ENCODE measurements around the gene NHLRC3.
"Not testable (repeated sequence)": the region's sequence is repeated elsewhere in the genome, so short reads cannot be mapped to it uniquely, and the experiment has no call there.

The NHLRC3 gene

DNA sequence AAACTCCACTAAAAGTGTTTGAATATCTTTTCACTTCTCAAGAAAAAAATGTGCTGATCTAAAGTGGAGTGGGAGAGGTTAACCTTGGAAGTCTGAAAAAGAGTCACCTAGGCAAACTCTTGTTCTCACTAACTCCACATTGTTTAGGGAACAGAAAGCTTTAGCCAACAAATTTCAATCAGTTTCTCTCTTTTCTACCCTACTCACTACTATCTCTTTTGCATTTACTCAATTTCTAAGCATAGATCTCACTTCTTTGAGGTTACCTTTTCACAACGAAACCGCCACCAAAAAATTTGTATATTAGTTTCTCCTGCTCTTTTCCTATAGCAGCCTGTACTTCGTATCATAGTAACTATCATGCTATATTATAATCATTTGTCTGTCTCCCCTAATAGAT, 6.3 kb downstream of the NHLRC3 start:
- no peak for DNase-seq (ENCODE audit: low read depth in 1 of 2, low spot score in 1 of 2)

DNA sequence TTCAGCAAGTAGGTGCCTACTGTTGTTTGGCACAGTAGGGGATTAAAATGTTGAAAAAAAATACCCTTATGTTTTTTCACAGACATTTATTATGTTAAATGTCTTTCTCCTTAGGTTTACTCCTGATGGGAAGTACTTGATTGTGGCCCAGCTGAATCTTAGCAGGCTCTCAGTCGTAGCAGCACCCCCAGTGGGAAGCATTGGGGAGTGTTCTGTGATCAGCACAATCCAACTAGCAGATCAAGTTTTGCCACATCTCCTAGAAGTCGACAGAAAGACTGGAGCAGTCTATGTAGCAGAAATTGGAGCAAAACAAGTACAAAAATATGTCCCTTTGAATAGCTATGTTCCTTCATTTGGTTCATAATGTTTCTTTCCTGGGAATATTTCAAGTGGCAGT, 9.3 kb downstream of the NHLRC3 start:
- DNase-seq (ENCODE audit: low read depth in 1 of 2, low spot score in 1 of 2) = no peak

DNA sequence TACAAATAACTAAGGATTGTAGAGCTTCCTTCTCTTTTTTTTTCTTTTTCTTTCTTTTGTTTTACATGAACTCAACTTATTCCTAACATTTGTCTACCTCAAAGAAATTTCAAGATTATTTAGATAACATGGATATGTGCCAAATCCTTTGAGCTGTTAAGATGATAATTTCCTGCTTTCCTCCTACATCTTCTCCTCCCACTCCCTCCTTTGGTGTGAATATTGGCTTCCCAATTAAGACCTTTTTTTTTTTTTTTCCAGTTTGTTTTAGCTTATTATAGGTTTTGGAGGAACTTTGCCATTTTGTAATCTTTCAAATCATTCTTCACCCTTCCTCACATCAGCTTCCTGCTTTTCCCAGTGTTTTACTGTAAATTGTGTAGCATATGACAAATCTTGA, 10.6 kb downstream of the NHLRC3 start:
- DNase-seq (ENCODE audit: low read depth in 1 of 2, low spot score in 1 of 2) = no peak

DNA sequence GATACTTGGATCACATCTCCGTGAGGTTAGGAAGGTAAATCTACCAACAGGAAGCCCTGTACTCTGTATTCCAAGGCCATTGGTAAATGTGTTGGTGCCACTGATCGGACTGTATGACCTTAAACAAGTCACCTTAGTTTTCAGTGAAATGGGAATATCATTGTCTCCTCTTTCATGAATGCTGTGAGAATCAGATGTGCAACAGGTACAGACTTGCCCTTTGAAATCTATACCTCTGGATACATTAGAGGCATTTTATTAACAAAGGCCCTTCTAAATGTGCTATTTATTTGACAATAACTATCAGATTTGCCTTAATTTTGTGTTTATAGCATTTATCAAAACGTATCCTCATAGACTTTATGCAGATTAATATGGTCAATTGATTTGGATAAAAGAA, 11.0 kb downstream of the NHLRC3 start:
- no peak for DNase-seq (ENCODE audit: low read depth in 1 of 2, low spot score in 1 of 2)

DNA sequence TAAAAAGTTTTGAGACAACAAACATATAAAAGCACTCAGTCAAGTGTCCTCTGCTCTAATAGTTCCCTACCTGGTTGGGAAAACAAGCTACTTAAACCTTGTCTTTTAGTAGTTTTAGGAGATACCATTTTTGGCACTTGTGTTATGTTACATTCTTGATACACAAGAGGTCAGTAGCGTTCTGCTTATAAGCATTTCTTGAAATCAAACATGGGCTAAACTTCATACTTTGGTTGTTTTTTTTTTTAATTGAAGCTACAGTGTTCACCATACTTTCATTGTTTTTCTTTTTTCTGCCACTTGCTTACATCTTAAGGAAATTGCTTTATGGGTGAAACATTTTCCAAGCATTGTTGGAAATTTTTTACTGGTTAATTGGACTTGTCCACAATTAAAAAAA, 12.9 kb downstream of the NHLRC3 start:
- DNase-seq (ENCODE audit: low read depth in 1 of 2, low spot score in 1 of 2) = no peak

DNA sequence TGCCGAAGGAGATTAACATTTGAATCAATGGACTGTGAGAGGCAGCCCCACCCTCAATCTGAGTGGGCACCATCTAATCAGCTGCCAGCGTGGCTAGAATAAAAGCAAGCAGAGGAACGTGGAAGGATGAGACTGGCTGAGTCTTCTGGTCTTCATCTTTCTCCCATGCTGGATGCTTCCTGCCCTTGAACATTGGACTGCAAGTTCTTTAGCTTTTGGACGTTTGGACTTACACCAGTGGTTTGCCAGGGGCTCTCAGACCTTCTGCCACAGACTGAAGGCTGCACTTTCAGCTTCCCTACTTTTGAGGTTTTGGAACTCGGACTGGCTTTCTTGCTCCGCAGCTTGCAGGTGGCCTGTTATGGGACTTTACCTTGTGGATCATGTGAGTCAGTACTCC, 14.7 kb downstream of the NHLRC3 start:
- DNase-seq (ENCODE audit: low read depth in 1 of 2, low spot score in 1 of 2) = no peak

DNA sequence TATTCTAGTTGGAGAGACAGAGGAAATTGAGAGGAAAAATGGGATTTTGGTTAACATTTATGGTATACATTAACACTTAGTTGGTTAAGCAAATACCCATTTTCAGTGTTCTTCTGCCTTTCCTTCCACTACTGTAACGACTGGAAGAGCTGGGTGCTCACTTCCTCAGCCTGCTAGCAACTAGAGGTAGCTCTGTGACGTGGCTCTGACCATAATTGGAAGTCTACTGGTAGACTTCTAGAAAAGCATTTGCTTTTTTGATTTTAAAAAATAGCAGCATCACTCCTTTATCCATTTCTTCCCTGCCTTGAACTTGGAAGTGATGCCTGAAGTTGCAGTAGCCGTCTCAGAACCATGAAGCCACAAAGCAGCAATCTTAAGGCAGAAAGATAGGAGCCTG, 15.9 kb downstream of the NHLRC3 start:
- DNase-seq (ENCODE audit: low read depth in 1 of 2, low spot score in 1 of 2) = no peak

DNA sequence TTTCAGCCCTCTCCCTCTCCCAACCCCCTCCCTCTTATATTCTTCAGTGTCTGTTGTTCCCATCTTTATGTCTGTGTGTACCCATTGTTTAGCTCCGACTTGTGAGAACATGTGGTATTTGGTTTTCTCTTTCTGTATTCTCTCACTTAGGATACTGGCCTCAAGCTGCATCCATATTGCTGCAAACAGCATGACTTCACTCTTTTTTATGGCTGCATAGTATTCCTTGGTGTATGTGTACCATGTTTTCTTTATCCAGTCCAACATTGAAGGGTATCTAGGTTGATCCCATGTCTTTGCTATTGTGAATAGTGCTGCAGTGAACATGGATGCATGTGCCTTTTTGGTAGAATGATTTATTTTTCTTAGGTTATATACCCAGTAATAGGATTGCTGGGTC, 17.8 kb downstream of the NHLRC3 start:
- DNase-seq (ENCODE audit: low read depth in 1 of 2, low spot score in 1 of 2) = no peak

DNA sequence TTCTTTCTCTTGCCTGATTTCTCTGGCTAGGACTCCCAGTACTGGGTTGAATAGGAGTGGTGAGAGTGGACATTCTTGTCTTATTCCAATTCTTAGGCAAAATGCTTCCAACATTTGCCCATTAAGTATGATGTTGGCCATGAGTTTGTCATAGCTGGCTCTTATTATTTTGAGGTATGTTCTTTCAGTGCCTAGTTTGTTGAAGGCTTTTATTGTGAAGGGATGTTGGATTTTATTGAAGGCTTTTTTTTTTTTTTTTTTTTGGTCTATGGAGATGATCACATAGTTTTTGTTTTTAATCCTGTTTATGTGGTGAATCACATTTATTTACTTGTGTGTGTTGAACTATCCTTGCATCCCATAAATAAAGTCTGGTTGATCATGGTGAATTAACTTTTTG, 19.8 kb downstream of the NHLRC3 start:
- DNase-seq (ENCODE audit: low read depth in 1 of 2, low spot score in 1 of 2) = no peak

DNA sequence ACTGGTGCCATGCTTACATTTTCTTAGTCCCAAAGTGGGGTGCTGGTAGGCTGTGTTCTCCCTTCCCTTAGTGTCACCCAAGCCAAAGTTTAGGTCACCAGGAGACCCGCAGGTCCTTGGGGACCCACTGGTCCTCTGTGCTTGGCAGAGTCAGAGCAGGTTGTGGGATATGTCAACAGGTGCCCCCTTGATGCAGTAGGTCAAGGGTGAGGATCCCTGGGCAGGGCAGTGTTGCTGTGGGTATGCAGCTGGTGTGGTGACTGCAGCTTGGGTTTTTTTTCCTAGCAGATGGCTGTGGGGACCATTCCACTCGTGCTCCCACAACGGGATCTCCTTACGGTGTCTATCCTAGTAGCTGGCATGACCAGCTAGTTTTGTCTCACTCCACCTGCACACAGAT, 23.7 kb downstream of the NHLRC3 start:
- DNase-seq (ENCODE audit: low read depth in 1 of 2, low spot score in 1 of 2) = no peak

DNA sequence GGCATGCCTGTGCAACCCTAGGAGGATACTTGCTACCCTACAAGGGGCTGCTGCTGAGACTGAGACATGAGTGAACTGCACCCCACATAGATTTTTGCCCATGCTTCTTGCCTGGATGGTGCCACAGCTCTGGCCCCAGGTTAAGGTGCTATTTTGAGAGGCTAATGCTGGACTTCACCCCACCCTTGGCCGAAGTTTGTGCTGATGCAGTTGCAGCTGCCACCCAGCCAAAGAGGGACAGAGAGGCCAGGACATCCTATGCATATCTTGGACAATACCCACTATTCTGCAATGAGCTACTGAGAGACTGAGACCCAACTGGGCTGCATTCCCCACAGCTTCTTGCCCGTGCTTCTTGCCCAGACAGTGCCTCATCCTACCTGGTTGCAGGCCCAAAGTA, 34.6 kb downstream of the NHLRC3 start:
- DNase-seq (ENCODE audit: low read depth in 1 of 2, low spot score in 1 of 2) = no peak

DNA sequence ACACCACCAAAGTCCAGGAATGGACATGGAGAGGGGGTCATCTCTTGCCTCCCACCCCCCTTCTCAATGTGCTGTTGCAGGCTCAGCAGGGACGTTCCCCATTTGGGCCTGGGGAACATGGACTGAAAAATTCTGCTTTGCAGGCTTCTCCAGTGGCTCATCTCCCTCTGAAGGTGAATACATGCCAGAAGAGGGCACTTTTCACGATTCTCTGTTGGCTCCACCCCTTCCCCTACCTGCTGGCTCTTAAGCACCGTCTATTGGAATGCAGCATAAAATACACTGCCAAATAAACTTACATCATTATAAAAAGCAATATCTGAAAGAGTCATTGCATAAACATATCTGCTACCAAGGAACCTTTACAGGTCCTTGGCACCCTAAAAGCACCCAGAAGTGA, 35.7 kb downstream of the NHLRC3 start:
- no peak for DNase-seq (ENCODE audit: low read depth in 1 of 2, low spot score in 1 of 2)

DNA sequence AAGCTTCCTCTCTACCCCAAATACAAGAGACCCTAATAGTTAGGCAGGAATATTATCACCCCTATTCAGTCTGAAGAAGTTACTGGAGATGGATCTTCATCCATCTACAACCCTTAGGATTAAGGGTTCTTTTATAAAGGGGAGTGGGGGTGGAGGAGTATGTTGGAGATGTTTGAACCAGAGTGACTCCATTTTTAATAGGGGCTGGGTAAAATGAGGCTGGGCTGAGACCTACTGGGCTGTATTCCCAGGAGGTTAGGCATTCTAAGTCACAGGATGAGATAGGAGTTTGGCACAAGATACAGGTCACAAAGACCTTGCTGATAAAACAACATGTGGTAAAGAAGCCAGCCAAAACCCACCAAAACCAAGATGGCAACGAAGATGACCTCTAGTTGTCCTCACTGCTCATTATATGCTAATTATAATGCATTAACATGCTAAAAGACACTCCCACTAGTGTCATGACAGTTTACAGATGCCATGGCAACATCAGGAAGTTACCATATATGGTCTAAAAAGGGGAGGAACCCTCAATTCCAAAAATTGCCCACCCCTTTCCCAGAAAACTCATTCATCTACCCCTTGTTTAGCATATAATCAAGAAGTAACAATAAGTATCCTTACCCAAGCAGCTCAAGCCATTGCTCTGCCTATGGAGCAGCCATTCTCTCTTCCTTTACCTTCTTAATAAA, 48.1 kb downstream of the NHLRC3 start:
- DNase-seq (ENCODE audit: low read depth in 1 of 2, low spot score in 1 of 2) = not testable (repeated sequence)

DNA sequence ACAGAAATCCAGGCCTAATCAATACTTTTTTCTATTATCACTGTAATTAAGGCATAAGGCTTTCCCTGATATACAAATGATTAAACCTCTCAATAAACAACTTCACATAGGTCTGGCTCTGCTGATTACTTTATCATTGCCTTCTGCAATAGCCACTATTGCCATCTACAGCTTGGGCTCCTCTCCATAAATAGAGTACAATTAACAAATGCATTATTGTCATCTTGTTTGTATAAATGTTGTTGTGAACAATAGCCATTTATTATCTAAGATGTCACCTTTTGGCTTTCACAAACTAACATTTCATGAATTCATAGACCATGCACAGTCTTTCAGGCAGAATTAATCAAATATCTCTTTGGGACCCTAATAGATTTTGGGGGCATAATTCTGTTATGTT, 53.3 kb downstream of the NHLRC3 start:
- no peak for DNase-seq (ENCODE audit: low read depth in 1 of 2, low spot score in 1 of 2)

DNA sequence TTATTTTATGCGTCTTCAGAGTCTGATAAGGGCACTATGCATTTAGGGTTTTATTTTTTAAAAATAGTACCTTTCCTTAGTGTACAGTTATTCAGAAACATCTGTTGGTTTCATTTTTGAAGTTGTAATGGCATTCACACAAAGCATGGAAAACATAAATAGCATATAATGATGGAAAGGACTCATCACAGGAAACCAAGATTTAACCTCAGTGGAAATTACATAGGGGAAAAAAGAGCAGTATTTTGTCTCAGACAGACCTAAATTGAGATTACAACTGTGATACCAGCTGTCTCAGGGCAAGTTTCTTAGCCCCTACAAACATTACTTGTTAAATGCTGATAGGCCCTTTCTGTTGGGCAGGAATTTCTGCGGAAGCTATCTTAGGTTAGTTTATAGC, 57.2 kb downstream of the NHLRC3 start:
- no peak for DNase-seq (ENCODE audit: low read depth in 1 of 2, low spot score in 1 of 2)

DNA sequence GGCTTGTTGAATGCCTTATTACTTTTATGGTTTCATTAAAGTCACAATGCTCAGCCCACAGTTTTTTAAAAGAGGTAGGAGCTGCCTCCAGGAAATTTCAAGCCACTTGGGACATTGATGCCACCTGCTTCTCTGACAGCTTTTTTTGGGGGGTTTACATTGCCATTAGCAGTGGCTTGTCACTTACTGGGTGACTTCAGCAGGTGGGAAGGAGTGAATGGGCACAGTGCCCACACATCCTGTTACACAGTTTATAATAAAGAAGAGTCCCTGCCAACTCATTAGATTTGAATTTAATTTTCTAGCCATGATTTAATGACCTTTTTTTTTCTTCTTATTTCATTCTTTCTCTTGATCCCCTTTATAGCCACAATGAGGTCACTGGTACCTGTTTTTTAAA, 61.0 kb downstream of the NHLRC3 start:
- no peak for DNase-seq (ENCODE audit: low read depth in 1 of 2, low spot score in 1 of 2)

Data from stimulated activated CD4-positive, alpha-beta T cell treated with anti-CD3 and anti-CD28 coated beads, Interleukin-15, amount 100 ng/mL, for 1 hour (primary cell).